GM18868 (cell line): ENCODE measurements around the gene SNRPB2.

Experiments used
- ATAC-seq: cut with Tn5 transposase; IDR thresholded peaks from one replicate; pipeline ENCODE4 v1.9.1; 2021; ENCODE audit warnings: mild to moderate bottlenecking, moderate library complexity; ENCODE audit not compliant: unreplicated experiment

The SNRPB2 gene

DNA sequence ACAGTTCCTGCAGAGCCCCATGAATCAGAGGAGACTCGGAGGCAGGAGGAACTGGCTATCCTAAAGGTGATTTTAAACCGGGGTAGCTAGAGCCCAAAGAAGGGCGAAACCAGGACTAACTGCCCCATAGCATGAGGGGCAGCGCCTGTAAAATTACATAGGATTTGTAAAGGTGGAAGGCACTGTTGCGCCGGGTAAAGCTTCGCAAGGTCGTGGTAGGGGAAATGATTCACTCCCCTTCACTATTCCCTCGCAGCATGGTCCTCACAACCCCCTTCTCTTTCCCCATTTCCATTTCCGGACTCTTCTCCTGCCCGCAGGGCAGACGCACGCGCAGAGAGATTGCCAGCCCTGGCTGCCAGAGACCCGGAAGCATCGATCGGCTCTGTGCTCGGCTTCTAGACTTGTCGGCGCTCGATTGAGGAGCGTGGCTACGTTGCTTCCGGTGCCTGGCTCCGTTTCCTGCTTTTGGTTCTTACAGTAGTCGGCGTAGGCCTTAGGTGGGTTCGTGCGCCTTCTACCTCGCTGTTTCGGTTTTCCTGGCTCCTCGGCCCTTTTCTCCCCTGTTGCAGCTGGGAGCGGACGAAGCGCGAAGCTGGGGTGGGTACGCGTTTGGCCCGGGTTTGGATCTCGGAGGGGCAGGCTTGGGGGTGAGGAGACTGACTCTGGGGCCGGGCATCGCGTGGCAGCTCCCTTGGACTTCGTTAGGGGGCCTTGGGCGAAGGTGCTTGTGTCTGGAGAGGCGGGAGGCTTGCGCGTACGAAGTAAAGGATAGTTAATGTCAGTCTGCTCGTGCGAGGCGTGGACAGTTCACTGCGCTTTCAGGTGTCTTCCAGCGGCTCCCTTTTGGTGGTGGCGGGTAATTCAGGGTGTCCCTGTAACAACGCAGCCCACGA, at the start of gene SNRPB2:
Gene SNRPB2, plus strand, starts transcription at position 462 of the 896 bp plus-strand sequence. CDS start 1,677 bp downstream, outside the sequence.
- peak; percentile 98 for ATAC-seq

DNA sequence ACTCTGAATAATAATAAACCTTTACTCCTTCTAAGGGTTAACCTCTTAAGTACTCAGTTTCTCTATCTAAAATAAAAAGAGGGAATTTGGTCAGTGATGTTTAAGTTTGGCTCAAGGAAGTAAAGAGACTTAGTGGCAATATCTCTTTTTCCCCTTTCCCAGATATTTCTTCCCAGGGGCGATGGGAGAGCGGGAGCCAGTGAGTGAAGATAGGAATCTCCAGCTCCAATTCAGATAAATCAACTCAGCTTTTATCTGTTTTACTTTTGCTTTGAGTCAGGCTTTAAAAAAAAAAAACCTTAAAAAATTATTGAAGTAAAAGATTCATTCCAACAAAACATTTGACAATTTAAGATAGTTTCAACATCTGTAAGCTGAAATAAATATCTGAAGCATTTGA, 45.4 kb upstream of the SNRPB2 start:
- no peak for ATAC-seq

DNA sequence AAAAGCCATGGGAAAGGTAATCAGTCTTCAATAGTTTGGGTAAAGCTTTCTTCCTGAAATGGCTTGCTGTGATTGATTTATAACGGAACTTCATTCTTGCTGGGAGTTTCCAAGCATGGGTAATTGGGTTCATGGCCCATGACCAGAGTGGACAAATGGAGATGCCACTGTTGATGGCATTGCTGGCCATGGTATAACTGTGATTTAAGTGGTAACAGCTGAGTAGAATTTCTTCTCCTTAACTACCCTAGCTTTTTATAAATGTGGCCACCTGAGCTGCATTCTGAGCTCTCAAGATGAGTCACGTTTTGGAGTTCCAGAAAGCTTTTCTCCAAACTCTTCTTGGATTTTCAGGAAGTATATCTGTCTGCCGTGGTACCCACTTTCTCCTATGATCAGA, 39.9 kb upstream of the SNRPB2 start:
- no peak for ATAC-seq

DNA sequence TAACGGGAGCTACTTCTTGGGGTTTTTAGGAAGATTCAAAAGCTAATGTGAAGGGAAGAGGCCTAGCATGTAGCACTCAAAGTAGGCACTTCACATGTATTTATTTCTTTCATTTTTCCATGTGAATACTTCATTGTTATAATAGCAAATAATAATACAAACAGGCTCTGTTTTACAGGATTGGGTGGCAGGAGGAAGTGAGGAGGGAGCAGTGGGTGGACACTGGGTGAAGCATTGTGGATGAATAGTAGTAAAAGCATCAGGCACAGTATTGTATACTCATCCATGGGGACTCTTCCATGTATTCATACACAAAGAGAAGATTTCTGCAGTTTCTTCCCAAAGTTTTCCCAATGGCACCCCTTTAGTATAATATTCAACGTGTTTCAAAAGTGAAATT, 38.4 kb upstream of the SNRPB2 start:
- ATAC-seq: no peak

GRCh38 chr20:16692009-16692408, 37.8 kb upstream of the SNRPB2 start:
- ATAC-seq: no peak

DNA sequence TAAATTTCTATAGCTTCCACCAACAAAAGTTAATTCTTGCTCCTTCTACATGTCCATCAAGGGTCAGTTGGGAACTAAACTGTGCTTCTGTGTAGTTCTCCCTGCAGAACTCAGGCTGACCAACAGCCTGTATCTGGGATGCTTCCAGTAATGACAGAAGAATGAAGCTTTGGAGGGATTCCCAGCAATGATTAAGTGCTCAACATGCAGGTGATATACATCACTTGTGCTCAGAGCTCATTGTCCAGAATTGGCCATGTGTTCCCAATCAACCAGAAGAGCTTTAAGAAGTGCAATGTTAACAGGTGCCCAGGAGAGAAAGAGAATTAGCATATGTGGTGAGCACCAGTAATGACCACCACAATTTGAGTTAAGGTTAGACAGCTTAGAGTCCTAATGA, 37.4 kb upstream of the SNRPB2 start:
- ATAC-seq: no peak

GRCh38 chr20:16693278-16693677, 36.5 kb upstream of the SNRPB2 start:
- no peak for ATAC-seq

- no peak for ATAC-seq
These were observed 35.7 kb upstream of the SNRPB2 start for GRCh38 chr20:16694161-16694560.

DNA sequence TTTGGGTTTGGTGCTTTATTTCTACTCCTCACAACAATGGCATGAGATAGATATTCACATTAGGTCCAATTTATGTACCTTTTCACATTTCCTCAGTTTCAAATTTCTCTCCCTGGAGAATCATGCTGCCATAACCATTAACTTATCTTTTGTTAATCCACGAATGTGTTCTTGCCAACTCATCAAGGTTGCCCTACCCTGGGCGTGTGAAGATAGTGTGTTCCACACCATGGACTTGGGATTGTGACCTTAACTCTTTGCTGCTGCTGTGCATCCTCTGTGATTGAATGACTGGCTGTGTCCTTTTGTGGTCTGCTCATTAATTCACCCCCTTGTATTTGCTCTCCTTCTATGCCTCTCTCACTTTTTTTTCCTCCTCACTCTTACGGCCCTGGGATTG, 34.2 kb upstream of the SNRPB2 start:
- ATAC-seq: no peak

- no peak for ATAC-seq
These were observed 30.5 kb upstream of the SNRPB2 start for GRCh38 chr20:16699293-16699692.

DNA sequence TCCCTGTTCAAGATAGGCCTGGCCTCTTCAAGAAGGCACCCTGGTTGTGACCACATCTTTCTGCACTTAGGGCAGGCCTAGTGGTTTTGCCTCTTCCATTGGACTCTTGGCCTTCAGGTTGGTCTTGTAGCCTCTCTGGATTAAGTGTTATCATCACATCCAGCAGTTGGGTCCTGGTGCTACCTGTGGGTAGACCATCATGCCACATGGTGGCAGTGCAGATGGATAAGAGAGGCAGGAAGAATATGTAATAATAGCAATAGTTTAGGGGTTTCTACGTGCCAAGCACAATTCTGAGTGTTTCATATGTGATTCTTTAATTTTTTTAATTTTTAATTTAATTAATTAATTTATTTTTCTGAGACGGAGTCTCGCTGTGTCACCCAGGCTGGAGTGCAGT, 28.5 kb upstream of the SNRPB2 start:
- ATAC-seq: no peak

DNA sequence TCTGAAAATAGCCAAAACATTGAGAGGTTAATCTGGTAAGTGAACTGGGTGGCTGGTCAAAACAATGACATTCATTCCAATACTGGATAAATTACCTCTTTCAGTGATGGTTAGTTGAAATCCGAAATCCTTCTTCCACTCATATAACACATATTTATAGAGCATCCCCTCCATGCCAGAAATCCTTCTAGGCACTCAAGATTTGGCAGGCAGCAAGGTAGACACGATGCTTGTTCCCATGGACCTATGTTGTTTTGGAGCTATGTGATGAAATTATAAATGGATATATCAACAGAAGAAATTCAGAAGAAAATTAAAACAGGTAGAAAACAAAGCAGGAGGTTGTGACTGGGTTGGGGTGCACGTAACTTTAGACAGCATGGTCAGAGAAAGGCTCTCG, 26.3 kb upstream of the SNRPB2 start:
- no peak for ATAC-seq

DNA sequence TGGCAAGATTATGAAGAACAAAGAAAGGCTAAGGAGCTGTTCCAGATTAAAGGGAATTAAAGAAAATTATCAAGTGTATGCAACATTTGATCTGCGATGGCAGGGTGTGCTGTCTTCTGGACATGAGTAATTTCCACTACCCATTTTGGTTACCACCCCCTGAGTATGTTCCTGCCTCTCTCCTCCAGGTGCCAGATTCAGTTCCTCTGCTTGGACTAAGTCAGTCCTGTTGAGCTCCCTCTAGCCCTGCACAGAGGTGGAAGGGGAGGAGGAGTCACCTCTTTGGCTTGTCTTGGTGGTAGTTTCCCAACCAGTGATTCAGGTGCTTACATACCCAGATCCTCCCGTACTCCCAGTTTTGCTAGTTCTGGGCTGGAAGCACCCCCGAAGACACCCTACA, 22.2 kb upstream of the SNRPB2 start:
- ATAC-seq: peak; percentile 62

GRCh38 chr20:16708602-16709001, 21.2 kb upstream of the SNRPB2 start:
- ATAC-seq: peak; percentile 12

DNA sequence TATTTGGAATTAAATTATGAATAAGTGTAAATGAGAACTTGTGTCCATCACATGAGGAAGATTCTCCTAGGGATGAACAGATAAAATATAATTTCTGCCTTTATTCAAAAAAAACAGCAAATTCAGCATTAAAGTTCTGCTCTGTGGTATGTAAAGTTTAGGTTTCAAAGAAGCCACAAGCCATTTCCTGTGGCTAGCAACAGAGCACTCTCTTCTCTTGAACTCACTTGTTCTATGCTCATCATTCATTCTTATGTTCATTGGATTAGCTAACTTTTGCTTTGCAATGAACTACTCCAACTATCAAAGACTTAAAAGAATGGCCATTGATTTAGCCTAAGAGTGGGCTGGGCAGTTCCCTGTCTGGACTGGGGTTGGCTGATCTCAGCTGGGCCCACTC, 20.8 kb upstream of the SNRPB2 start:
- ATAC-seq: peak; percentile 80

DNA sequence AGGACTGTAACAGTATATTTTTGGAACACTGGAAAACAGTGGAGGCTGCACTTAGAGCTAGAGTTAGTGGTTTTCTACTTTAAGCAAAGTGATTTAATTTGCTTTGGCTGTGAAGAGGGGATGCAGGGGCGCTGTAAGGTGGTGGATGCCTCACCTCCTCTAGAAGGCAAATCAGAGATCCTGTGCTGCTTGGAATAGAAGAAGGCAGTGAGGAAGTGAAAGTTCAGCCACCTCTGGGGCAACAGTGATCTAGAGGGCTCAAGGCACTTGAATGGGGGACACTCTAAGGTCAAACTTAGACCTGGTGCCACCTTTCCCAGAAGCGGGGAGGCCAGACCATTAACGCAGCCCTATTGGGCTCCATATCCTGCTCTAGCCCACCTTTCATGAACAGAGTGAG, 19.0 kb upstream of the SNRPB2 start:
- no peak for ATAC-seq

DNA sequence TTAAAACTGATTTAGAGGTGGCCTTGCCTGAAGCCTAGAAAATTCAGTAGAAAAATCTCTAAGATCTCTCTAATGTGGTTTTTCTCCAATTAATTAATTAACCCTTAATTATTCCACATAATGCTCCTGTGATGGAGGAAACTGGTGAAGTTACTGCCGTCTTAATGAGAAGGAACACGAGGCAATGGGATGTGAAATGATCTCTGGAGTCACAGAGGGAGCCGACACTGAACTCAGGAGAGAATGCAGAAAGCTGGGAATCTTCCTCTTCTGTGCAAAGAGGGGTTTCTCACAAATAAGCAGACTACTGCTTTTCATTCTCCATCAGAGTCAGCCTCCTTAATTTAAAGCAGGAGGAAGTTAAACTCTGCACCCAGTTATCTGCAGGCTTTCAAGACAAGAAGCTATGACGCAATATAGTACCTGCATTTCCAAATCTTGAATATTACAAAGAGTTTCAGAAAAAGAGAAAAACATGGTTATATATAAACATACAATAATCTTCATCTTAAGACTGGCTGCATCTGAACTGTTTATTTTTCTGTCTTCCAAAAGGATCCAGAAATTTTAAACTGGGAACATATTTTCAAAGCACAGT, 18.1 kb upstream of the SNRPB2 start:
- ATAC-seq: no peak

GRCh38 chr20:16712511-16712947, 17.3 kb upstream of the SNRPB2 start:
- no peak for ATAC-seq

- ATAC-seq: no peak
These were observed 16.8 kb upstream of the SNRPB2 start for GRCh38 chr20:16713066-16713465.

DNA sequence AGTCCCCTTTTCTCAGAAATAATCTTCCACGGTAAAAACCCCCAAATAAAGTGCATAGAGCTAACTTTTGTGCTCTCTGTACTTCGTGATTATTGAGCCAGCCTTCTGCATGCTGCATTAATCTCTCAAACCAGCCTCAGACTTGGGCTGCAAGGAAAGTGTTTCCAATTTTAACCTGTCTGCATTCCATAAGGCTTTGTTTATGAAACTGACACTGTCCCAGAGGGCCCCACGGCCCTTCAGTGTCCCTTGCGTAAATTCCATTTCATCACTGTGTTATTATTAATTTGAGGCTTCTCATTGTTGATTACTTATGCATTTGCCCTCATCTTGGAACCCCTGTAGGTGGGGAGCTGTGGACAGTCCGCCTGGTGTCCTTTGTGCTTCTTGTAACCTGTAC, 15.6 kb upstream of the SNRPB2 start:
- no peak for ATAC-seq

DNA sequence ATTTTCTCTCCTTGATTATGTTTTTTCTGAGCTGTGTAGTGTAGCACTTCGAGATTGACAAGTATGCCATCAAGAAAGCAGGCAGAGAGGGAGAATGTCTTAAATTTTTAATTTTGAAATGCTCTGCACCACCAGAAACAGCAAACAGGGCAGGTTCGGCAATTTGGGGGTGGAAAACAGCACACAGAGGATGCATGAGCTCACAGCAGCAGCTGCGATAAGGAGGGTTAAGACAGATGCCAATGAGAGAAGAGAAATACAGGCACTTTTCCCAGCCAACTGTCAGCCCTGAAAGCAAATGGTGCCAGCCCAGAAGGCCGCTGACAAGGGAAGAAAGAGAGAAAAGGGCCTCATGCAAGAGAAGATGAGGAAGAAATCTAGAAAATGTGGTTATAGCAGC, 15.1 kb upstream of the SNRPB2 start:
- no peak for ATAC-seq

DNA sequence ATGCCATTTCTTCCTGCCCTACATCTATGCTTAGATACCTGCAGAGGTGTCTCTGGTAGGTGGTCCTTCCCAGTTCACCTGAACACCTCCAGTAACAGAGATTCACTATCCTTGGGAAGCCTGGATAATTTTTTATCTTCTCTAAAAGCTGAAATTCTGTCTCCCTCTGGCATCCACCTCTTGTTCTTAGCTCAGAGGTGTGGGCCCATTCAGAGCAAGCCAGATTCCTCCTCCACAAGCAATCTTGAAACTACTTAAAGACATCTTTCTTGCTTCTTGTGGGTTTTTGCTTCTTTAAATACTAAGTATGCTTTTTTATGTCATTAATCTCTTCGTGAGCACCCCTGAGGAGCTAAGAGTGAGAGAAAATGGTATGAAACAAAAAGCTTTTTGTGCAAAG, 10.4 kb upstream of the SNRPB2 start:
- ATAC-seq: no peak
